Measurements from ENCODE around the gene MACROD2.
A peak's percentile ranks its signal among the peaks of the same experiment; 100 is the strongest.

The MACROD2 gene

DNA sequence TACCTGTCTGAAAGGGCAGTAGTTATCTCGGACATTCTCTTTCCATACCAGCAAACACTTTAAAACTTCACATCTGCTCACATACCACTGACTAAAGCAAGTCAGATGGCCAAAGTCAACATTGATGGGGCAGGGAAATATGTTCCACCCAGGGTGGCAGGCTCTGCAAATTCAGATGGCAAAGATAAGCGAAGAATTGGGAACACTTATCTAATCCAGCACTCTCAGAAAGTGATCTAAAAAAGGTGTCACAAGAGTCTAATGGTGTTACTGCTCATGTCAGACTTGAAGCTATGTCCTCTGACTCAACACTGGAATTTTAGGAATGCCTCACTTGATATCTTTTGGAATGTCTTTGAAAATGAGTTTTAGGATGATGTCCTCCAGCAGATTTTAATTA lies 1491.7 kb downstream of the MACROD2 start:
- in situ Hi-C loops (cut with HindIII; ENCODE audit: low pct_unique_long_range_greater_than_20kb, low sequenced_read_pairs), result no loop called here
- TF ChIP-seq JUND (IDR thresholded peaks at IDR 0.05; ENCODE audit: low read depth), result no peak
- DNase-seq (ENCODE audit: low read depth in 1 of 2, low spot score in 1 of 2), result no peak

DNA sequence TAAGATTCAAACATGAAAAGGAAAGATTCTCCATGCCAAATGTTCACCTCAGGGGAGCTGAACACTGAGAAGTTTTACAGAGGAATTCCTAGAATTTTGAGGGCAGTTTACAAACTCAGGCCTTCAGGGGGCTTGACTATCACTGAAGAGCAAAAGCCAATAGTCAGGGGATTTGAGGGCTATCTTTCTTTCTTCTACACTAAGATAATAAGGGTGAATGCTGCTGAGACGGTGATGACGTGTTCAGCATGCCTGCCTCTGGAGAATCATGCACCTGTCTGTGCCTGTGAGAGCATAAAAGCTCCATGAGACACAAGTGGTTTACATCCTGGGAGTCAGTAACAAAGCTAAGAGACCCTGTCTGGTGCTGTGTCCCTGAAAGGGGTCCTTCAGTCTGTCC lies 1492.4 kb downstream of the MACROD2 start:
- no peak for DNase-seq (ENCODE audit: low read depth in 1 of 2, low spot score in 1 of 2)
- in situ Hi-C loops (cut with HindIII; ENCODE audit: low pct_unique_long_range_greater_than_20kb, low sequenced_read_pairs), result no loop called here
- TF ChIP-seq JUND (IDR thresholded peaks at IDR 0.05; ENCODE audit: low read depth), result no peak

DNA sequence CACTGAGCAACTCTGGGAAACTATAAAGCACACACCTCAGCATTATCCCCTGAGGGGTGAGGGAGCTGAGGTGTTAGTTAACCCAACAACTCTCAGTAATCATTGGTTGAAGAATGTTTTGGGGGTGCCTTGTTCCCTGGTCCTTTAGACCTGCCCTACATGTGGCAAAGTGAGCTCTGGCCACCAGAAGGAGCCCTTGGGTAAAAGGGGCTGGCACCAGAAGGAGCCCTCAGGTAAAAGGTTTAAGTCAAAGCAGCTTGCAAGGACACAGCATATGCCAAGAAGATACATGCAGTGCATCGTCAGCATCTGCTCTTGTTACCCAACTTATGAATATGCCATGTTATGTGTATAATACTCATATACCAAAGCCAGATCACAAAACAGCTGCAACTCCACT lies 1496.3 kb downstream of the MACROD2 start:
- DNase-seq (ENCODE audit: low read depth in 1 of 2, low spot score in 1 of 2), result peak in 1 of 2 experiments; percentile 53
- no peak for TF ChIP-seq JUND (IDR thresholded peaks at IDR 0.05; ENCODE audit: low read depth)
- in situ Hi-C loops (cut with HindIII; ENCODE audit: low pct_unique_long_range_greater_than_20kb, low sequenced_read_pairs), result no loop called here

DNA sequence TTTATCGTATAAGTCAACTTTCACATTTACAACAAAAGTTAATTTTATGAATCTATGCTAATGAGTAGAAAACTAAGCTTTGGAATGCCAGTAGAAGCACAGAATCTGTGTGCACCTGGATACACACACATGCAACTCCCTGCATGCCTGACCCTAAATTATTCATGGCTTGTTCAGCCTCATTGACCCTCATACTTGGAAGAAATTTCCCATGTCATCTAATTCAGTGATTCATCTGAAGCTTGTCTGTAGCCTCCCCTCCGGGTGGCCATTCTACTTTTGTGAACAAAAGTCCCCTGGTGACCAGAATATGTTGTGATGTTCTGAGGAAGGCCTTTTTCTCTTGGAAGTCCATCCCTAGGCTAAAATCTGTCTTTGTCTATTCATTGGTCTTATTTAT lies 1499.5 kb downstream of the MACROD2 start:
- DNase-seq (ENCODE audit: low read depth in 1 of 2, low spot score in 1 of 2), result no peak
- in situ Hi-C loops (cut with HindIII; ENCODE audit: low pct_unique_long_range_greater_than_20kb, low sequenced_read_pairs), result no loop called here

DNA sequence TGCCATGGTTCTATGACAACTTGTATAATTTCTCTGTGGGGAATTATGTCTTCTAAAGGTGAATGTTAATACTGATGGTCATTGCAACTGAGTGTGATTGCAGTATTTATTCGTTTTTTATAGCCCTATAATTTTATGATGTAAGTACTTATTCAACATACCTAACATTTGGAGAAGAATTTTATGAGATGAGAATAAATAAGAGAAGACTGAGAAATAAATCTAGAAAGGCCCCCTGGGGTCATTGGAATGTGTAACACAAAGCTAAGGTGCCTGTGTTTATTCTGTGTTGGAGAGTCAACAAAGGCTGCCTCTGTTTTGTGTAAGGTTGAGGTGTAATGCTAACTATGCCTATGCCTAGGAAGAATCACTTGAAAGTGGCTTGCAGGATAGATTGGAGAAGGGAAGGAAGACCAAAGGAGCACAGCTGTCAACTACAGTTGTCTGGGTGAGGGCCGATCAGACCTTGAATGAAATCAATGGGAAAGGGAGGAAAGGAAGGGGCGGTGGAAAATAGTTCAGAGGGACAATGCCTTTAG lies 1501.3 kb downstream of the MACROD2 start:
- peak in 1 of 2 experiments; percentile 35 for DNase-seq (ENCODE audit: low read depth in 1 of 2, low spot score in 1 of 2)
- TF ChIP-seq JUND (IDR thresholded peaks at IDR 0.05; ENCODE audit: low read depth), result peak; percentile 23; the same call in 1 of the 2 replicates
- in situ Hi-C loops (cut with HindIII; ENCODE audit: low pct_unique_long_range_greater_than_20kb, low sequenced_read_pairs), result no loop called here

More for the DNA sequence above, 1499.5 kb downstream of the MACROD2 start:
- no peak for TF ChIP-seq JUND (IDR thresholded peaks at IDR 0.05; ENCODE audit: low read depth)

DNA sequence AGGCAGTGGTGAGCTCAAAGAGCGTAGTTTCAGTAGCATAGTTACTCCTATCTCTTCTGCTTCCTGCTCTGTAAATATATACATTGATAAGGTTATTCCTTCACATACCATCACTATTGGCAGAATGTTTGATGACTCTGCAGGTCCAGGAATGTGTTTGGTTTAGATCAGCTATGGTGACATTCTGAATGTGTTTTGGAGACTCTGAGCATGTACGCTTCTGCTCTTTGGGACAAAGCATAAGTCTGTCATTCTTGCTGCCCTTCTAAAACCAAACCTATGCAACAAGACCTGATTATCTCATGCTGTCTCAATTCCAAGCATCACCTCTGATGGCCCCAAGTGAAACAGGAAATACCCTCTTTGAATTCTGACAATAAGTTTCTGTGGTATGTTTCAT lies 1503.6 kb downstream of the MACROD2 start:
- DNase-seq (ENCODE audit: low read depth in 1 of 2, low spot score in 1 of 2), result no peak
- TF ChIP-seq JUND (IDR thresholded peaks at IDR 0.05; ENCODE audit: low read depth), result no peak
- in situ Hi-C loops (cut with HindIII; ENCODE audit: low pct_unique_long_range_greater_than_20kb, low sequenced_read_pairs), result no loop called here

DNA sequence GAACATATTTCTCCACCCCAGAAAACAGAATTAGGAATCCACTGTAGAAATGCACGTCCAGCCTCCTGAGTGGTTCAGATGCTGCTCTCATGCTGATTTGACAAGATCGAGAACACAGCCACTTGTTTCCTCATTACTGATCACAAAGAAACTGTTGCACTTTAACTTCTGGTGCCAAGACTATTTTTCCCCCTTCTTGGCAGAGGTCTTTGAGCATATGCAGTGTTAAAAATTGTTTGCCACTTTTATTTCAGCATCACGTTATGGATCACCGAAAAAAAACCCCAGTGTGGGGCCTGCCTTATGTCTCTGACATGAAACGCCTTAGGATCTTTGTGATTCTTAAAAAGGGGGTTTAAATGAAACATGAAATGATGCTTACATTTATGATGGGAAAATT lies 1511.0 kb downstream of the MACROD2 start:
- in situ Hi-C loops (cut with HindIII; ENCODE audit: low pct_unique_long_range_greater_than_20kb, low sequenced_read_pairs), result no loop called here
- TF ChIP-seq JUND (IDR thresholded peaks at IDR 0.05; ENCODE audit: low read depth), result no peak
- no peak for DNase-seq (ENCODE audit: low read depth in 1 of 2, low spot score in 1 of 2)

DNA sequence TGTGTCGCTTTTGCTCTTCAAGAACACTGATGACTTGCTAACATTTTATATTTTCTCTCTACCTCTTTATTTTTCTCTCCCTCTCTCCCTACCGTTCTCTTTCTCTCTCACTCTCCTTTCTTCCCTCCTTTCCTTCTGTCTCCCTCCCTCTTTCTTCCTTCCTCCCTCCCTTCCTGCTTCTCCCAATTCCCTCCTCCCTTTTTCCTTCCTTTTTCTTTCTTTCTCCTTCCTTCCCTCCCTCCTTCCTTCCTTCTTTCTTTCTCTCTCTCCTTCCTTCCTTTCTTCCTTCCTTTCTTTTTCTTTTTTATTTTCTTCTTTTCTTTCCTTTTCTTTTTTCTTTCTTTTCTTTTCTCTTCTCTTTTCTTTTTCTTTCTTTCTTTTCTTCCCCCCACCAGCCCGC lies 1511.8 kb downstream of the MACROD2 start:
- no peak for DNase-seq (ENCODE audit: low read depth in 1 of 2, low spot score in 1 of 2)
- in situ Hi-C loops (cut with HindIII; ENCODE audit: low pct_unique_long_range_greater_than_20kb, low sequenced_read_pairs), result no loop called here
- no peak for TF ChIP-seq JUND (IDR thresholded peaks at IDR 0.05; ENCODE audit: low read depth)

DNA sequence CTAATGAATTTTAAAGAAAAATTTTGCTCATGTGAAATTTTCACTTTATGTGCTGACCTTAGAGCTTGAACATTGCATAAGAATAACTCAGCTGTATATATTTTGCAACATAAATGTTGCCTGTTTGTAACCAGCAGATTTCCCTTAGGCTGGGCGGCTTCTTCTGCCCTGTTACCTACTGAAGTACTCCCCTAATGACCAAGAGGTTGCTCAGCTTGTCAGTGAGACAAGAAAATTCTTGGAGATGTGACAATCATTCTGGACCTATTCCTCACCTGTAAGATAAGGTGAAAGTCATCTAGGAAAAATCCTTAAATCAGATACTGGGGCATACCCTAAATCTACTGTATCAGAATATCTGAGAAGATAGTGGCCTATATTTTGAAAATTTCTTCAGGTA lies 1516.2 kb downstream of the MACROD2 start:
- in situ Hi-C loops (cut with HindIII; ENCODE audit: low pct_unique_long_range_greater_than_20kb, low sequenced_read_pairs), result no loop called here
- no peak for TF ChIP-seq JUND (IDR thresholded peaks at IDR 0.05; ENCODE audit: low read depth)
- no peak for DNase-seq (ENCODE audit: low read depth in 1 of 2, low spot score in 1 of 2)

DNA sequence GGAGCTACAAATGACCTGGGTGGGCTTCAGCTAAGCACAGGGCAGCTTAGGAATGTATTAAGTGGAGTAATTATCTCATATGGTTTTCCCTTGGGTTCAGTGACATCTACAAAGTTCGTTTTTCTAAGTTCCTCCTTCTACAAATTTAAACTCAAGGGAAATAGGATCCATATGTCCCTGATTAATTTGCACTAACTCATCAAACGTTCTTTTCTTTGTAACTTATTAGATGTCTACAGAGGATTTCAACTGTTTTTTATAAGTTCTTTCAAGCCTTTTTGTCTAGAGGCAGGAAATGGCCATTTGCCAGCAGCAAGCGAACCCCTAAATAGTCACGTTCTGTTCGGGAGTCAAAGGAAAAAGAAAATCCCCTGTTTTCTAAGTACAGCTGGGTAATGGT lies 1517.6 kb downstream of the MACROD2 start:
- in situ Hi-C loops (cut with HindIII; ENCODE audit: low pct_unique_long_range_greater_than_20kb, low sequenced_read_pairs), result no loop called here
- no peak for DNase-seq (ENCODE audit: low read depth in 1 of 2, low spot score in 1 of 2)
- TF ChIP-seq JUND (IDR thresholded peaks at IDR 0.05; ENCODE audit: low read depth), result no peak

DNA sequence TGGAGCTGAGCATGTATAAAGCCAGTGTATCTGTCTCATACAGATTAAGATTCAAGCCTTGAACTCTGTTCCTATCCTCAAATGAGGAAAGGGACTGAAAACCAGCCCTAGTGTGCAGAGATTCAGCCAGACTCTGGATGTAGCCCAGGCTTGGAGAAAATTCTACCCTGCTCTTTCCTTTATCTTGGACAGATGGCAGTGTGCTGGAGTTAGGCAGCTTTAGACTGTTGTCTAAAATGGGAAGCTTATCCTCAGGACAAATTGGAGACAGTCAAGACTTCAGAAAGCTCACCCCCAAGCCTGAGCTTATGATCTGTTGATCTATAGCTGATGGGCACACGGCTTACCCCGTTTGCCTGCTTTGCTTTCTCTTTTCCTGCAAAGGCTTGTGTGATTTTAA lies 1520.4 kb downstream of the MACROD2 start:
- in situ Hi-C loops (cut with HindIII; ENCODE audit: low pct_unique_long_range_greater_than_20kb, low sequenced_read_pairs), result no loop called here
- TF ChIP-seq JUND (IDR thresholded peaks at IDR 0.05; ENCODE audit: low read depth), result no peak
- no peak for DNase-seq (ENCODE audit: low read depth in 1 of 2, low spot score in 1 of 2)

DNA sequence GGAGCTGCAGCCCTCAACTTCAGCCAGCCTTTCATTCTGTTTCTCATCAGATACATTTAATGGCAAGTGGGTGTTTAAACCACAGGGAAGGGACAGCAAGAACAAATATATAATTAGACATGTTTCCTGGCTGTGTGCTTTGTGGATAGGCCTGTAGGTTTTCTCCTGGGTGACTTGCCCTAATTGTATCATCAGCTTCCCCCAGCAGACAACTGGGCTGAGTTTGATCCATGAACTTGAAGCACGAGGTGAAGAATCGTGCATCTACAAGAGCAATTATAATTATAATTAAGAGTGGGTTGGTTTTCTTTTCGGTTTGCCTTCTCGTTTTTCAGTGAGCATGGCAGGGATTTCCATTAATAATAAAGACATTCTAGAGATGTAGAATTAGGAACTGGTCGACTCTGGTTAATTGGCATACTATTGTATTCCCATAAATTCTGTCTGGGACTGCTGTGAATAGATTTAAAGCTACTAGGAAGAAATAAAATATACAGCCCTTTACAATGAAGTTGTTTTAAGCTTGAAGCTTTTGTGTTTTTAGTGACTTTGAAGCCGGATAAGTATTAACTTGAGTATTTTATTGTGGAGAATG lies 1525.7 kb downstream of the MACROD2 start:
- in situ Hi-C loops (cut with HindIII; ENCODE audit: low pct_unique_long_range_greater_than_20kb, low sequenced_read_pairs), result no loop called here
- no peak for TF ChIP-seq JUND (IDR thresholded peaks at IDR 0.05; ENCODE audit: low read depth)
- no peak for DNase-seq (ENCODE audit: low read depth in 1 of 2, low spot score in 1 of 2)

DNA sequence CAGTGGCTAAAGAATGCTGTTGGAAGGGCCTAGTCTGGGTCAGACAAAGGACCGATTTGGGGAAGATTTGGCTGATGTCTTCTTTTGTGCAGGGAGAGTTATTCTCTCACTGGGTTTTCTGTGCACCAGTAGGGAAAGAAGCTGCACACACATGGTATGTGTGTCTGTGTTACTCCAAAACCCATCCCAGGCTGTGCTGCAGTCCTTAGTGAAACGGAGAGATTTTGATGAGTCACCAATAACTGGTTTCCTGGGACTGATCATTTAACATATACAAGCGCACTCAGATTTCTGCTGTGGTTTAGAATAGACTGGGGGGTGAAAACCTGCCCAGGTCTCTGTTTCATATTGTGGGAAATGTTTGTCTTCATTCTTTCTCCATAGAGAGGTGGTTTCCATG lies 1528.1 kb downstream of the MACROD2 start:
- in situ Hi-C loops (cut with HindIII; ENCODE audit: low pct_unique_long_range_greater_than_20kb, low sequenced_read_pairs), result no loop called here

More for the DNA sequence above, 1528.1 kb downstream of the MACROD2 start:
- TF ChIP-seq JUND (IDR thresholded peaks at IDR 0.05; ENCODE audit: low read depth), result no peak
- no peak for DNase-seq (ENCODE audit: low read depth in 1 of 2, low spot score in 1 of 2)

All from T47D (cell line).